ENCODE measurements around the gene DDX3X.

DNA sequence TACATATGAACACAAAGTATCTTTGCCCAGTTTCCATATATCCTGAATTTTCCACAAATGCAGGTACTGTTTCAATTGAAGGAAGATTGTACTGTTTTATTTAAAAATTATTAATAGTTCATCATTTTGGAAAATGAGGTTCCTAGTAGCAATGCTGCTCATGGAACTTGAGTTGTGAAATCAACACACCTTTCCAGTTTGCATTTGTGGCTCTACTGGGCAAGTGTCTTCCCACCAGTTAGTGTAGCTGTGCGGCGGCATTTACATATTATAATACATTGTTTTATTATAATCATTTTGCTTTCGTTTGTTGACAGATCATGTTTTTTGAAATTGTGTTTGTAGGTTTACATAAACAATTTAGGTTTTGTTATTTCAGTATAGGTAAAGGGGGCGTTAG lies 2.0 kb upstream of the DDX3X start:
- TF ChIP-seq, protein P1, sequence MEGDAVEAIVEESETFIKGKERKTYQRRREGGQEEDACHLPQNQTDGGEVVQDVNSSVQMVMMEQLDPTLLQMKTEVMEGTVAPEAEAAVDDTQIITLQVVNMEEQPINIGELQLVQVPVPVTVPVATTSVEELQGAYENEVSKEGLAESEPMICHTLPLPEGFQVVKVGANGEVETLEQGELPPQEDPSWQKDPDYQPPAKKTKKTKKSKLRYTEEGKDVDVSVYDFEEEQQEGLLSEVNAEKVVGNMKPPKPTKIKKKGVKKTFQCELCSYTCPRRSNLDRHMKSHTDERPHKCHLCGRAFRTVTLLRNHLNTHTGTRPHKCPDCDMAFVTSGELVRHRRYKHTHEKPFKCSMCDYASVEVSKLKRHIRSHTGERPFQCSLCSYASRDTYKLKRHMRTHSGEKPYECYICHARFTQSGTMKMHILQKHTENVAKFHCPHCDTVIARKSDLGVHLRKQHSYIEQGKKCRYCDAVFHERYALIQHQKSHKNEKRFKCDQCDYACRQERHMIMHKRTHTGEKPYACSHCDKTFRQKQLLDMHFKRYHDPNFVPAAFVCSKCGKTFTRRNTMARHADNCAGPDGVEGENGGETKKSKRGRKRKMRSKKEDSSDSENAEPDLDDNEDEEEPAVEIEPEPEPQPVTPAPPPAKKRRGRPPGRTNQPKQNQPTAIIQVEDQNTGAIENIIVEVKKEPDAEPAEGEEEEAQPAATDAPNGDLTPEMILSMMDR (IDR thresholded peaks at IDR 0.05), result no peak
- TF ChIP-seq POLR2AphosphoS5 (IDR thresholded peaks at IDR 0.05) (no peak), POLR2A (IDR thresholded peaks at IDR 0.05) (no peak)

Measured in suprapubic skin (tissue), 4 donors.